ENCODE results near the gene LMO7.
A peak's percentile ranks its signal among the peaks of the same experiment; 100 is the strongest.

LMO7 gene

GRCh38 chr13:75843991-75844390, 207.9 kb downstream of the LMO7 start:
- no peak for DNase-seq

GRCh38 chr13:75847588-75847987, 211.5 kb downstream of the LMO7 start:
- no peak for DNase-seq

- DNase-seq = no peak
Observed at GRCh38 chr13:75850916-75851315, 214.8 kb downstream of the LMO7 start.

GRCh38 chr13:75855216-75855615, 219.1 kb downstream of the LMO7 start:
- no peak for DNase-seq

DNA sequence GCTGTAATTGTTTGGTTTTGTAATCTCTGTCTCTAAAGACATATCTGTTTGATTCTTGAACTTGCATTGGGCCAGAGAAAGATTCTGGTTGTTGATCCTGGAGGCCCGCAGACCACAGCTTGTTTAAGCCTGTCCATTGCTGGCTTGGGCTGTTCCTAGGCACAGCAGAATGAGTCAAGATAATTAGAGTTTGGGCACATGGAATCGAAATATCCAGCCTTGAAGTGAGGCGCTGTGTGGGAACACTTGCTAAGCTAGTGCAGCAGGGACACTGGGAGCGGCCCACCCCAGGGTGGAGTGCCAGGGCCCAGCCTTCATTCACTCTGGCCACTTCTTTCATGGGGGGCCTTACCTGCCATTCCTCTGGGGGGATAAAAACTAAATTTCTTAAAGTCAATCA, 219.7 kb downstream of the LMO7 start:
- no peak for DNase-seq

DNA sequence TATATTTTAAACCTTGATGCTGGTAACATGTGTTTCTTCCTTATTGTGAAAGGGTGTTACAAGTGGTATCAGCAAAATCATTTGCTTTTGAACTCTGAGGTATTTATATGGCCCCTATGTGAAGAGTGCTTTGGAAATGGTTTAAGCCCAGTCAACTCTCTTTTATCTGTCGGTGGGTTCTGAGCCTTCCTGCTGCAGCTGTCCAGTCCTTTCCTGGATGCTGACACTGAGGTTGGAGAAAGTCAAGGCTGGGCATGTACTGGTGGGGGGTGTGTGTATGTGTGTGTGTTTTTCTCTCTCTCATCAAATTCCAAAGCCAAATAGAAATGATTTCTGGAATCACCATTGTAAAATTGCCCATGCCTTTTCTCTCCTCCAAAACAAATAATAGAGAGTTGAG, 221.2 kb downstream of the LMO7 start:
- DNase-seq = no peak

DNA sequence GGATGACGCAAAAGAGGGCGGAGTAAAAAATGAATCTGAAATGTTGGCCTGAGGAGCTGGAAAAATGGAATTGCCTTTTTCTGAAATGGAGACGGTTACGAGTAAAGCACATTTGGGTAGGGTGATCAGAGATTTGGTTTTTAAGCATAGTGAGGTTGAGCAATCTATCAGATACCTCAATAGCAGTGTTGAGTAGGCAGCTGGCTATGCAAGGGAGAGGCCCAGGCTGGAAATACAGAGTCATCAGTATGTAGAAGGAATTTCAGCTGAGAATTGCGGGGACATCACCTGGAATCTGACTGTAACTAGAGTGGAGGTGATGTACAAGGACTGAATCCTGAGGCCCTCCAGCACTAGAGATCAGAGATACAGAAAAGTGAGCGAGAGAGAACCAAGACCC, 224.8 kb downstream of the LMO7 start:
- no peak for DNase-seq

DNA sequence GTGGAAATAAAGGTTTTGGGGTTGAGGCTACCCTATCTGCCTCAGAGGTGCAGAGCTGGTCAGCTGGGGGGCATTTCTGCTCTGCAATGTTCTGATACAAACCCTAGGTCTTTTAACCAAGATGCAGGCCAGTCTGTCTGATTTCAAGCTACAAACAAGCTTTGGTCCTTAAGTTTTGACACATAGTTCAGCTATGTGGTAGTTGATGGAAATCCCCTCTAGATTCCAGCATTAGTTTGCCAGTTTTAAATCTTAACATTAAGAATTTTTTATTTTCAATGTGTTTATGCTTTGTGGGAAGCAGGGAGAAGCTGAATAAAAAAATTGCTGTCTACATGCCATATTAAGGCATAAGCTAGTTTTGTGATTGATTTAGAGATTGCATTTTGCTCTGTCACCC, 225.7 kb downstream of the LMO7 start:
- DNase-seq = no peak

DNA sequence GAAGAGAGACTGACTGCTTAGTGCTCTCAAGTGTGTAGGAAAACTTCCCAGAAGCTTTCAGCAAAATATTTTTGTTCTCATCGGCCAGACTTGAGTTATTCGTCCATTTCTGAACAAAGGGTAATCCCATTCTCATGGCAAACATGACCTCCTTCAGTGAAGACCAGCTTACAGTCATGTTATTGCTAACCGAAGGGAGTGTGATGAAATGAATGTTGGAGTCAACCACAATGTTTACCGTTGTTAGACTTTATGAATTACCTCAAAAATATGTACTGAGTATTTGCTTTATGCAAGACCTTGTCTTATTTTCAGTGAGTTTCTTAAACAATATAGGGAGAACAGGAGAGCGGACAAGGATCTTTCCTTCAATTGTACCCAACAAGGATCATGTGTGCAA, 228.6 kb downstream of the LMO7 start:
- DNase-seq = no peak

GRCh38 chr13:75867379-75868117, 231.4 kb downstream of the LMO7 start:
- DNase-seq = no peak

DNA sequence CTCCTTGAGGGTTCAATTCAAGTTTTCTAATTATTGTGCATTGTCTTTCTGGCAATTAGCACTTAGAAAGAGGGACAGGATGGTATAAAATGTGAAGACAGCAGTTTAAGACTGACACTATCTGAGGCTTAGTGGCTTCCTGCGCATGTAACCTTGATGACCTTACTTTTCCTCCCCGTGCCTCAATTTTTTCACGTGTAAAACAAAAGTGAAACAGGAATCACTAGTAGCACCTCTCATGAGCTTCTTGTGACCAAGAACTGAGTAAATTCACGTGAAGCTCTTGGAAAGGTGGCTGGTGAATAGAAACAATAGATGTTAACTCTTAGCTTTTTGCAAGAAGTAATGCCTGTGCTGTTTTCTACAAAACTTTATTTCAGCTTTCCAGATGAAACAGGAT, 233.9 kb downstream of the LMO7 start:
- no peak for DNase-seq

DNA sequence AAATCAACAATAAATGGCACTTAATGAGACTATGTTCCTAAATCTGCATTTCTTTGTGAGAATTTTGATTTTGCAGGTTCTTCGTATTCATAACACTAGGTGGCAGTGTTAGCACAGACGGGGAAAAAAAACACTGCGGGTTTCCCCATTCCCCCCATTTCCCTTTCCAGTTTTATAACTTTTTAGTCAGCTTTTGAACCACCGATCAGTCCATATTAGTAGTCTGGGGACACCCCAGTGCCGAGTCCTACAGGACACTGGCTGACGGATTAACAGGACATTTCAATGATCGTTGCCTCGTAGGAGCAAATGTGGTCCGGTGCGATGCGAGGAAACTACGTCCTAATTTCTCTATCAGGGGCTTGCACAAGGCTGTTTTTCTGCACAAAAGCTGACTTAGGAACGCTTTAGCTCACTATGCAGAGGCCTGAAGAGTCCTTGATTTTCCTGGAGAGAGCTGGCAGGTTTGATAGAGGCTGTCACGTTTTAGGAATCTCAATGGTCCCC, 234.3 kb downstream of the LMO7 start:
- peak; percentile 37 for DNase-seq

- no peak for DNase-seq
Observed at GRCh38 chr13:75871059-75871458, 234.9 kb downstream of the LMO7 start.

- DNase-seq = no peak
Observed at GRCh38 chr13:75872980-75873379, 236.8 kb downstream of the LMO7 start.

DNA sequence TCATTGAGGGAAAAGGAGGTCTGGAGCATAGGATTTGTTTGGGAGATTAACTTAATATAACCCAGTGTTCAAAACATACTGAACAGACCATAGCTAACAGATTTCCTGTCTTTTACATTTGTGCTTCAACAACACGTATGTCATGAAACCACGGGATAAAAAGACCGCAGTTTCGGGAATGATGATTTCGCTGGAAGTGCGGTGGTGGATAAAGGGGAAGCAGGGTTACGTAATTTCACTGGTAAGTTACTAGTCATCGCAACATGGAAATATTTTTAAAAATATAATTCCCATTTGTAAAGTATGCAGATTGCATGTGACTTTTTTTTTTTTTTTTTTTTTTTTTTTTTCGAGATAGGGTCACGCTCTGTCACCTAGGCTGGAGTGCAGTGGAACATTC, 237.4 kb downstream of the LMO7 start:
- no peak for DNase-seq

DNA sequence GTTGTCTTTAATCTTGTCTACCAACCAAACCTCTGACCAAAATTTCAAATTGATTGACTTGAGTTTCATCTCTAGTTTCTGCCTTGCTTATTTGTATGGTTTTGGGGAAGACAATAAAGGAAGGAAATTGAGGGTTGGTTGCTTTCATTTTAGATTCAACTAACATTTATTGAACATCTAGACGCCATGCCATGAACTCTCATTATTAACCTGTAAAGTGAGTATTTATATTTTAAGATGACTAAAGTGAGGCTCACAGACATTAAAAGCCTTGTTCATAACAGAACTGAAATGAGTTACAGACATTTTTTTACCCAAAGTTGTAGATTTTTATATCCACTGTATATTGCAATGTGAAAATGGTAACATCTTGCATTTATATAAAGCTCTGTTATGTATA, 239.3 kb downstream of the LMO7 start:
- DNase-seq = no peak

DNA sequence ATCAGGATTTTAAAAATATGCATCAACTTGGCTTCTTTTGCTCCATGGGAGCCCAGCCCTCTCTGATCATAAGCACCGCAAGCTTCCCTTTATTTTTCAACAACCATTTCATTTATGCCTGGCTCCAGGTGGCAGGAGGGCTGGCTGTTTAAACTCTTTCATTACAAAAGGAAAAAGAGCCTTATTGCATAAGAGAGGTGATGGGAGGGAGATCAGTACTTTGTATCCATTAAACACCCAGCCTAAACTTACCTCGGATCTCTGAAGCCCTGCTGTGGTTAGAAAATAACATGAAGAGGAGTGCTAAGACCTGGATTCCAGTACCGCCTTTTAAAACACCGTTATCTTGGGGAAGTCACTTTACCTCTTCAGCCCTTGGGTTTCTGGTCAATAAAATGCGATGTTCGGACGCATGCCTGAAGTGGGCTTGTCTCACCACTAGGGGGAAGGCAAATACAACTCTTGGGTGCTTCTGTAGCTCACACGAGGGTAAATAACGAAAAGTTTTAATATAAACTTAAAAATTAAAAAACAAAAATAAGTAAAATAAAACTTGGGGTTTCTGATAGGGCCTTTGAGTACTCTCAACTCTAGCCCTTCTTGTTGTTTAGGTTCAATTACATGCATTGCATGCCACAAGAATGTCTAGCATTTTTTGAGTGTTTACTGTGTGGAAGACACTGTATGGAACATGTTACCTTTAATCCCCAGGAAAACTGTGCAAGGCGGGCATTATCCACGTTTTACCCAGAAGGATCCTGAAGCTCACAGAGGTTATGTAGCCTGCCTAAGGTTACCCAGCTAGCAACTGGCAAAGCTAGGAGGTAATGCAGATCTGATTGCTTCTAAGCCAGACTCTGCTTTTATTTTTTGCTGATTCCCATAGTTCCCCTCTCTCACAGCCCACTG, 240.3 kb downstream of the LMO7 start:
- peak; percentile 48 for DNase-seq

DNA sequence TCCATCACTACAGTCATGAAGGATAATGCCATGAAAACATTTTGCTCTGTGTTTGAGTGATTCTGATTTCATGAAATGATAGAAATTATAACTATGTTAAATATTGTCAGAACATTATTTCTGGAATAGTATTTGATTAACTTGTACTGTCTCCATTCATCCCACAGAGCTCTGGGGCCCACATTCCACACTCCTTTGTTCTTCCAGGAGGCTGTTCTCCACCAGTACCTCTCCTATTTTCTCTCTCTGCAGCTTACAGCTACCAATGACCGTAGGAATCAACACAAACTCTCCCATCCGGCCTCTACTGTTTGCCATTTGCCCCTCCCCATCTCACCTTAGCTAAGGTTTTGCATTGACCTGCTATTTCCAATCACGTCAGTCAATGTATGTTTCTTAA, 240.9 kb downstream of the LMO7 start:
- DNase-seq = no peak

- DNase-seq = no peak
Observed at GRCh38 chr13:75879656-75880055, 243.5 kb downstream of the LMO7 start.

- DNase-seq = no peak
Observed at GRCh38 chr13:75881109-75881775, 245.1 kb downstream of the LMO7 start.

GRCh38 chr13:75882261-75882660, 246.1 kb downstream of the LMO7 start:
- DNase-seq = no peak

GRCh38 chr13:75889427-75889826, 253.3 kb downstream of the LMO7 start:
- no peak for DNase-seq

- no peak for DNase-seq
Observed at GRCh38 chr13:75895168-75895567, 259.0 kb downstream of the LMO7 start.

Data from right kidney (tissue), 1 donor.